HepG2 (cell line): ENCODE measurements around the gene HLA-G. TPM values are rescaled to one million over a fixed set of nuclear protein-coding genes. Genes with fewer than 3 reads are reported as not detected.

Experiments
- ATAC-seq: fragments of 200-7000 bp; cut with Tn5 transposase; 3 replicates; pipeline ENCODE4 v1.9.1; 2020; ENCODE audit warnings: mild to moderate bottlenecking, moderate library complexity
- BruUV-seq: library from RNA; stranded (reverse); fragments of 400-500 nt; replicated peaks from 2 replicates; lab custom pipeline; 2021; lab: Mats Ljungman, UMichigan
- CTCF ChIA-PET: fragments of 300-600 bp; formaldehyde crosslinking; extraction: SDS; loops from one replicate; lab custom pipeline; 2021; ENCODE audit warnings: low total read pairs, inconsistent platforms, low intra/inter-chr PET ratio; lab: Yijun Ruan, JAX
- POLR2A ChIA-PET: fragments of 350-600 bp; sonication (Branson Sonifier 250); formaldehyde crosslinking; loops from one replicate; lab custom pipeline; 2020; ENCODE audit warnings: antibody characterized with exemption, inconsistent platforms; lab: Yijun Ruan, JAX
- DNase-seq: peaks from one replicate; pipeline ENCODE4 v3.0.0-alpha.2; 2015; ENCODE audit warnings: low spot score
- FAIRE-seq: peaks from 3 replicates; lab custom pipeline; 2011; peaks lifted over from hg19 to GRCh38; lab: Jason Lieb, UNC
- H2AFZ ChIP-seq: one replicate; pipeline ENCODE4 v1.6.1; 2011; ENCODE audit warnings: low read length, inconsistent platforms
- H3K27ac ChIP-seq: fragments of 300-600 bp; 3 replicates; pipeline ENCODE4 v1.8.0; 2011; ENCODE audit warnings: mixed run types, mild to moderate bottlenecking, mixed read lengths, low read length, inconsistent platforms; ENCODE audit not compliant: insufficient read depth; ENCODE audit errors: extremely low read length
- H3K27me3 ChIP-seq, 2 experiments: fragments of 200-600 bp in 1 of 2; 2 replicates in 1 of 2; 3 replicates in 1 of 2; pipeline versions ENCODE4 v1.6.0 to v1.8.0; 2011; ENCODE audit warnings: low read length in 2 of 2, mild to moderate bottlenecking in 2 of 2, moderate library complexity in 2 of 2, inconsistent platforms in 1 of 2; ENCODE audit not compliant: insufficient read depth in 2 of 2, control insufficient read depth in 1 of 2
- H3K36me3 ChIP-seq, 2 experiments: fragments of 200-600 bp in 1 of 2; replicated peaks in 1 of 2; 2 replicates in 1 of 2; 3 replicates in 1 of 2; pipeline versions ENCODE4 v1.5.1 to v1.8.0; 2011; ENCODE audit warnings: low read length in 2 of 2, inconsistent platforms in 1 of 2; ENCODE audit not compliant: insufficient read depth in 2 of 2, control insufficient read depth in 1 of 2
- H3K4me1 ChIP-seq: 2 replicates; pipeline ENCODE4 v1.5.1; 2012; ENCODE audit warnings: low read length, inconsistent platforms; ENCODE audit not compliant: insufficient read depth
- H3K4me2 ChIP-seq: 2 replicates; pipeline ENCODE4 v1.6.0; 2011; ENCODE audit warnings: low read depth, low read length, inconsistent platforms
- H3K4me3 ChIP-seq, 3 experiments: fragments of 200-600 bp in 1 of 3; sonication (generic), shearing (Covaris generic) in 1 of 3; replicated peaks in 1 of 3; 2 replicates each; pipeline ENCODE4 v1.5.1; 2011 to 2016; ENCODE audit warnings: low read length in 3 of 3, inconsistent platforms in 2 of 3, low read depth in 2 of 3, mild to moderate bottlenecking in 2 of 3, control low read depth in 1 of 3, mixed read lengths in 1 of 3; ENCODE audit not compliant: insufficient read depth in 1 of 3
- H3K79me2 ChIP-seq: one replicate; pipeline ENCODE4 v1.6.1; 2011; ENCODE audit warnings: low read length, inconsistent platforms; ENCODE audit not compliant: insufficient read depth
- H3K9ac ChIP-seq: 2 replicates; pipeline ENCODE4 v1.6.0; 2011; ENCODE audit warnings: mild to moderate bottlenecking, low read depth, low read length, inconsistent platforms; ENCODE audit not compliant: insufficient read depth
- H3K9me3 ChIP-seq: 2 replicates; pipeline ENCODE4 v1.5.1; 2012; ENCODE audit warnings: mild to moderate bottlenecking, low read length
- H4K20me1 ChIP-seq: 2 replicates; pipeline ENCODE4 v1.6.0; 2011; ENCODE audit warnings: inconsistent platforms, mild to moderate bottlenecking, low read length, moderate library complexity; ENCODE audit not compliant: insufficient read depth
- KLF16 ChIP-seq, 2 experiments: sonication (generic) in 1 of 2; formaldehyde crosslinking in 1 of 2; IDR thresholded peaks; 2 replicates each; pipeline versions ENCODE4 v1.6.1 to v1.8.0; 2016 to 2023; ENCODE audit warnings: missing genetic modification reagents in 2 of 2, missing compliant biosample characterization in 1 of 2
- KMT2B ChIP-seq: IDR thresholded peaks from 2 replicates; pipeline ENCODE4 v1.6.1; 2016; ENCODE audit warnings: missing genetic modification reagents, missing compliant biosample characterization
- MAFF ChIP-seq: IDR thresholded peaks from 2 replicates; pipeline ENCODE4 v1.6.1; 2011; ENCODE audit warnings: low read depth, low read length, improper control_type of control experiment
- NFYC ChIP-seq: IDR thresholded peaks from 2 replicates; pipeline ENCODE4 v1.6.1; 2016; ENCODE audit warnings: missing genetic modification reagents, missing compliant biosample characterization
- REXO4 ChIP-seq: sonication (generic); formaldehyde crosslinking; IDR thresholded peaks from 2 replicates; pipeline ENCODE4 v1.8.0; 2022; ENCODE audit warnings: missing genetic modification reagents, mild to moderate bottlenecking, borderline replicate concordance
- YEATS4 ChIP-seq: sonication (generic); formaldehyde crosslinking; IDR thresholded peaks from 2 replicates; pipeline ENCODE4 v1.4.0; 2020; ENCODE audit warnings: missing genetic modification reagents, borderline replicate concordance
- ZBTB21 ChIP-seq: sonication (generic); formaldehyde crosslinking; IDR thresholded peaks from 2 replicates; pipeline ENCODE4 v1.4.0; 2020; ENCODE audit warnings: missing genetic modification reagents
- ZBTB7B ChIP-seq: sonication (generic); formaldehyde crosslinking; IDR thresholded peaks from 2 replicates; pipeline ENCODE4 v1.4.0; 2020; ENCODE audit warnings: missing genetic modification reagents
- ZIK1 ChIP-seq: sonication (generic); formaldehyde crosslinking; IDR thresholded peaks from 2 replicates; pipeline ENCODE4 v1.5.0; 2020; ENCODE audit warnings: mild to moderate bottlenecking, low read depth, missing genetic modification reagents, borderline replicate concordance
- ZNF12 ChIP-seq: sonication (generic); formaldehyde crosslinking; IDR thresholded peaks from 2 replicates; pipeline ENCODE4 v1.5.0; 2020; ENCODE audit warnings: missing genetic modification reagents
- WGBS: methylation state at CpG from one replicate; pipeline ENCODE4 v1.1.6; 2017; ENCODE audit warnings: low lambda C conversion rate; 5-methylcytosine and 5-hydroxymethylcytosine counted together
- in situ Hi-C: cut with HindIII; loops from 2 replicates; pipeline ENCODE4 v1.10.0; 2017; ENCODE audit warnings: low pct_unique_long_range_greater_than_20kb; ENCODE audit not compliant: extremely low pct_ligation_motif_present
- intact Hi-C: fragments of 100-400 bp; cut with micrococcal nuclease; formaldehyde crosslinking; loops from one replicate; pipeline ENCODE4 v1.10.0; 2022; ENCODE audit not compliant: unreplicated experiment
- polyA plus RNA-seq, 8 experiments: library from polyadenylated mRNA; depleted of rRNA in 3 of 8; stranded (reverse) in 7 of 8; unstranded in 1 of 8; fragments of >200 nt; fragmentation: Illumina TruSeq in 4 of 8; extraction: Trizol in 4 of 8; gene quantifications; 2 replicates each; pipeline versions ENCODE4 v1.2.1 to v1.2.3, GENCODE V29; 2011 to 2016; ENCODE audit warnings: low read depth in 4 of 8, missing spikeins in 1 of 8, mixed read lengths in 1 of 8; ENCODE audit not compliant: insufficient read depth in 1 of 8
- total RNA-seq, 5 experiments: library from RNA; depleted of rRNA; stranded (reverse); fragments of >200 nt; fragmentation: Illumina TruSeq; extraction: Trizol; gene quantifications; 2 replicates each; pipeline ENCODE4 v1.2.3, GENCODE V29; 2016; ENCODE audit warnings: low read depth in 1 of 5
- TF ChIP-seq, protein P1 (sequence below): sonication (generic); formaldehyde crosslinking; IDR thresholded peaks from 2 replicates; pipeline ENCODE4 v1.8.0; 2022; ENCODE audit warnings: mild to moderate bottlenecking, missing genetic modification reagents; ENCODE audit not compliant: insufficient replicate concordance
- TF ChIP-seq, protein P2 (sequence below): sonication (generic); formaldehyde crosslinking; IDR thresholded peaks from 2 replicates; pipeline ENCODE4 v1.4.0; 2020; ENCODE audit warnings: missing genetic modification reagents

Gene HLA-G
- total and polyA plus RNA-seq, 2 of the 13 experiments (the other 11 are each of a cell fraction or from before 2014, with no cell fraction given): 0.29 to 0.30 TPM

DNA sequence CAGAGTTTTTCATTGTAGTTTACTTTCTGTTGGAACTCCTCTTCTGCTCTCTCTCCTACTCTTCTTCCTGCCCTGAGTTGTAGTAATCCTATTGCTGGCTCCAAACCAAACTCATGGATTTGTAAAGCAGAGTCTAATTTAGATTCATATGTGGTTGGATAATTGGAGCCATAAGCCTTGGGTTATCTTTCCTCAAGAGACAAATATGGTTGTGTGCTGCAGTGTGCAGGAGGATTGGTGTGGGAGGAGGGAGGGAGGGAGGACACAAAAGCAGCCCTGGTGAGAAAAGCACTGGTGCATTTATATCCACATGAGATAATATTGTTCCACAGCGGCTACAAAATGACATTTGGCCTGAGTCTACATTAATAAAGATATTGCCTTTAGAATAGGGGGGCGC is 4.2 kb downstream of the HLA-G start:
- TF ChIP-seq KMT2B (no peak), NFYC (CRISPR knock-in tag) (no peak), KLF16 (CRISPR knock-in tag; IDR thresholded peaks at IDR 0.05) (no peak), ZNF12 (CRISPR knock-in tag) (no peak), ZIK1 (no peak), REXO4 (CRISPR knock-in tag) (no peak), ZBTB7B (CRISPR knock-in tag) (no peak), MAFF (no peak), YEATS4 (CRISPR knock-in tag) (no peak), ZBTB21 (CRISPR knock-in tag) (no peak)
- TF ChIP-seq, protein P1, sequence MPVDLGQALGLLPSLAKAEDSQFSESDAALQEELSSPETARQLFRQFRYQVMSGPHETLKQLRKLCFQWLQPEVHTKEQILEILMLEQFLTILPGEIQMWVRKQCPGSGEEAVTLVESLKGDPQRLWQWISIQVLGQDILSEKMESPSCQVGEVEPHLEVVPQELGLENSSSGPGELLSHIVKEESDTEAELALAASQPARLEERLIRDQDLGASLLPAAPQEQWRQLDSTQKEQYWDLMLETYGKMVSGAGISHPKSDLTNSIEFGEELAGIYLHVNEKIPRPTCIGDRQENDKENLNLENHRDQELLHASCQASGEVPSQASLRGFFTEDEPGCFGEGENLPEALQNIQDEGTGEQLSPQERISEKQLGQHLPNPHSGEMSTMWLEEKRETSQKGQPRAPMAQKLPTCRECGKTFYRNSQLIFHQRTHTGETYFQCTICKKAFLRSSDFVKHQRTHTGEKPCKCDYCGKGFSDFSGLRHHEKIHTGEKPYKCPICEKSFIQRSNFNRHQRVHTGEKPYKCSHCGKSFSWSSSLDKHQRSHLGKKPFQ (CRISPR knock-in tag): no peak
- TF ChIP-seq, protein P2, sequence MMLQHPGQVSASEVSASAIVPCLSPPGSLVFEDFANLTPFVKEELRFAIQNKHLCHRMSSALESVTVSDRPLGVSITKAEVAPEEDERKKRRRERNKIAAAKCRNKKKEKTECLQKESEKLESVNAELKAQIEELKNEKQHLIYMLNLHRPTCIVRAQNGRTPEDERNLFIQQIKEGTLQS: no peak
- H3K9me3 ChIP-seq: no peaks in the 10 kb centered on the region
- intact Hi-C loops: loop anchor here (10.0 kb wide), 1 partner anchor 127 kb away; no protein-coding TSS in a partner anchor
- DNase-seq (no peak), FAIRE-seq (no peak), ATAC-seq (no peak)
- peaks cover 4 to 9% of the 10 kb centered on the region in 2 experiments; a peak in 2 of 5 replicates for H3K27me3 ChIP-seq
- H3K36me3 ChIP-seq: no peaks in the 10 kb centered on the region
- no peak overlapping the region for H2AFZ ChIP-seq
- H3K4me2 ChIP-seq: no peak overlapping the region
- no peaks in the 10 kb centered on the region for H3K4me1 ChIP-seq
- in situ Hi-C loops: no loop called here
- H3K4me3 ChIP-seq: no peak overlapping the region
- CTCF ChIA-PET: interaction anchor here (5.2 kb wide), 1 partner anchor 94 kb away, joined by 67 read pairs; no protein-coding TSS in a partner anchor
- H3K79me2 ChIP-seq: no peaks in the 10 kb centered on the region
- no TSS peak for BruUV-seq
- no peak overlapping the region for H3K9ac ChIP-seq
- 14% methylated on average over 2 of the region's 2 CpGs for WGBS
- no peaks in the 10 kb centered on the region for H4K20me1 ChIP-seq
- H3K27ac ChIP-seq: no peak overlapping the region
- POLR2A ChIA-PET: no interaction called here
